Liver (tissue), 9 donors: Measurements from ENCODE around the gene SMIM1. TPM values are rescaled to one million over a fixed set of nuclear protein-coding genes. Genes with fewer than 3 reads are reported as not detected.

Experiments used
- DNase-seq: peaks from one replicate; pipeline ENCODE4 v3.0.0-alpha.2; 2017; ENCODE audit warnings: low spot score
- H3K27ac ChIP-seq, 2 donors: one replicate each; pipeline ENCODE4 v1.7.0; 2013; ENCODE audit warnings: inconsistent platforms in 2 of 2, low read length in 2 of 2, control low read depth in 1 of 2, low read depth in 1 of 2, mild to moderate bottlenecking in 1 of 2
- H3K27me3 ChIP-seq, 4 donors: one replicate each; pipeline versions ENCODE4 v1.6.1 to v1.7.0; 2013; ENCODE audit warnings: low read length in 3 of 4, inconsistent platforms in 1 of 4, mild to moderate bottlenecking in 1 of 4, moderate library complexity in 1 of 4; ENCODE audit not compliant: control insufficient read depth in 4 of 4, insufficient read depth in 4 of 4
- H3K36me3 ChIP-seq, 4 donors: one replicate each; pipeline versions ENCODE4 v1.6.1 to v1.7.0; 2013; ENCODE audit warnings: low read length in 3 of 4, mild to moderate bottlenecking in 3 of 4, low read depth in 1 of 4, moderate library complexity in 1 of 4; ENCODE audit not compliant: control insufficient read depth in 4 of 4, insufficient read depth in 3 of 4
- H3K4me1 ChIP-seq, 4 donors: one replicate each; pipeline versions ENCODE4 v1.6.1 to v1.7.0; 2013; ENCODE audit warnings: low read length in 3 of 4, mild to moderate bottlenecking in 3 of 4, moderate library complexity in 1 of 4; ENCODE audit not compliant: control insufficient read depth in 4 of 4, insufficient read depth in 4 of 4
- H3K4me3 ChIP-seq, 3 donors: one replicate each; pipeline versions ENCODE4 v1.6.1 to v1.7.0; 2013; ENCODE audit warnings: low read length in 3 of 3, control low read depth in 1 of 3, low read depth in 1 of 3, mild to moderate bottlenecking in 1 of 3
- H3K9ac ChIP-seq, 2 donors: one replicate each; pipeline ENCODE4 v1.7.0; 2013; ENCODE audit warnings: low read length in 2 of 2, mild to moderate bottlenecking in 2 of 2, moderate library complexity in 2 of 2, control low read depth in 1 of 2, low read depth in 1 of 2
- H3K9me3 ChIP-seq, 4 donors: one replicate each; pipeline versions ENCODE4 v1.6.1 to v1.7.0; 2013; ENCODE audit warnings: low read length in 3 of 4; ENCODE audit not compliant: control insufficient read depth in 4 of 4
- FOXA2 ChIP-seq: IDR thresholded peaks from 2 replicates; pipeline ENCODE4 v1.6.1; 2016; ENCODE audit warnings: antibody characterized with exemption
- GABPA ChIP-seq, 2 donors: IDR thresholded peaks in 1 of 2; conservative IDR thresholded peaks in 1 of 2; 2 replicates each; pipeline ENCODE4 v1.6.1; 2016; ENCODE audit warnings: antibody characterized with exemption in 2 of 2, mild to moderate bottlenecking in 1 of 2, moderate library complexity in 1 of 2
- HNF4A ChIP-seq, 2 donors: conservative IDR thresholded peaks; 2 replicates each; pipeline ENCODE4 v1.6.1; 2016; ENCODE audit warnings: antibody characterized with exemption in 2 of 2, mild to moderate bottlenecking in 2 of 2
- HNF4G ChIP-seq: IDR thresholded peaks from 2 replicates; pipeline ENCODE4 v1.6.1; 2016; ENCODE audit warnings: antibody characterized with exemption
- JUND ChIP-seq, 2 donors: IDR thresholded peaks; 2 replicates each; pipeline ENCODE4 v1.6.1; 2016; ENCODE audit warnings: antibody characterized with exemption in 2 of 2
- NR2F2 ChIP-seq: IDR thresholded peaks from 2 replicates; pipeline ENCODE4 v1.6.1; 2016; ENCODE audit warnings: antibody characterized with exemption
- RAD21 ChIP-seq, 2 donors: IDR thresholded peaks; 2 replicates each; pipeline ENCODE4 v1.6.1; 2016; ENCODE audit warnings: antibody characterized with exemption in 2 of 2, mild to moderate bottlenecking in 2 of 2
- RXRA ChIP-seq, 2 donors: IDR thresholded peaks; 2 replicates each; pipeline ENCODE4 v1.6.1; 2017 to 2018; ENCODE audit warnings: antibody characterized with exemption in 2 of 2, mild to moderate bottlenecking in 1 of 2
- SP1 ChIP-seq: IDR thresholded peaks from 2 replicates; pipeline ENCODE4 v1.6.1; 2018; ENCODE audit warnings: antibody characterized with exemption, mild to moderate bottlenecking
- TAF1 ChIP-seq: conservative IDR thresholded peaks from 2 replicates; pipeline ENCODE4 v1.6.1; 2016; ENCODE audit warnings: antibody characterized with exemption, mild to moderate bottlenecking
- YY1 ChIP-seq: IDR thresholded peaks from 2 replicates; pipeline ENCODE4 v1.6.1; 2016; ENCODE audit warnings: antibody characterized with exemption, mild to moderate bottlenecking
- WGBS: extraction: QIAGEN DNeasy Blood & Tissue Kit; methylation state at CpG from one replicate; pipeline ENCODE4 v1.1.7; 2013; 5-methylcytosine and 5-hydroxymethylcytosine counted together
- polyA plus RNA-seq, 2 donors: library from polyadenylated mRNA; stranded (reverse) in 1 of 2; unstranded in 1 of 2; fragments of 200-250 nt in 1 of 2; fragments of >200 nt in 1 of 2; fragmentation: Nextera tagmentation in 1 of 2; extraction: Ambion mirVana in 1 of 2; gene quantifications; one replicate each; pipeline versions ENCODE4 v1.2.1 to v1.2.3, GENCODE V29; 2013 to 2015
- total RNA-seq, 2 donors: library from RNA; depleted of rRNA; stranded (reverse); fragments of >200 nt; gene quantifications; one replicate each; pipeline ENCODE4 v1.2.3, GENCODE V29; 2014
- TF ChIP-seq, protein P1 (sequence below): IDR thresholded peaks from 2 replicates; pipeline ENCODE4 v1.6.1; 2016; ENCODE audit warnings: antibody characterized with exemption
- TF ChIP-seq, protein P2 (sequence below): fragments of 150-350 bp; IDR thresholded peaks from 2 replicates; pipeline ENCODE4 v1.5.1; 2017; ENCODE audit warnings: improper control_type of control experiment, low read depth, low read length; ENCODE audit not compliant: missing input control
- TF ChIP-seq, protein P3 (sequence below): IDR thresholded peaks from 2 replicates; pipeline ENCODE4 v1.6.1; 2016; ENCODE audit warnings: antibody characterized with exemption, mild to moderate bottlenecking
- TF ChIP-seq, protein P4 (sequence below): IDR thresholded peaks from 2 replicates; pipeline ENCODE4 v1.6.1; 2016; ENCODE audit warnings: antibody characterized with exemption
- donor health status: healthy.
- donor health status: healthy.
- donor health status: healthy.
- donor health status: healthy.
- donor health status: healthy.

Gene SMIM1
- total and polyA plus RNA-seq, 4 donors, result 1.8 to 82.9 (median 10.3) TPM

DNA sequence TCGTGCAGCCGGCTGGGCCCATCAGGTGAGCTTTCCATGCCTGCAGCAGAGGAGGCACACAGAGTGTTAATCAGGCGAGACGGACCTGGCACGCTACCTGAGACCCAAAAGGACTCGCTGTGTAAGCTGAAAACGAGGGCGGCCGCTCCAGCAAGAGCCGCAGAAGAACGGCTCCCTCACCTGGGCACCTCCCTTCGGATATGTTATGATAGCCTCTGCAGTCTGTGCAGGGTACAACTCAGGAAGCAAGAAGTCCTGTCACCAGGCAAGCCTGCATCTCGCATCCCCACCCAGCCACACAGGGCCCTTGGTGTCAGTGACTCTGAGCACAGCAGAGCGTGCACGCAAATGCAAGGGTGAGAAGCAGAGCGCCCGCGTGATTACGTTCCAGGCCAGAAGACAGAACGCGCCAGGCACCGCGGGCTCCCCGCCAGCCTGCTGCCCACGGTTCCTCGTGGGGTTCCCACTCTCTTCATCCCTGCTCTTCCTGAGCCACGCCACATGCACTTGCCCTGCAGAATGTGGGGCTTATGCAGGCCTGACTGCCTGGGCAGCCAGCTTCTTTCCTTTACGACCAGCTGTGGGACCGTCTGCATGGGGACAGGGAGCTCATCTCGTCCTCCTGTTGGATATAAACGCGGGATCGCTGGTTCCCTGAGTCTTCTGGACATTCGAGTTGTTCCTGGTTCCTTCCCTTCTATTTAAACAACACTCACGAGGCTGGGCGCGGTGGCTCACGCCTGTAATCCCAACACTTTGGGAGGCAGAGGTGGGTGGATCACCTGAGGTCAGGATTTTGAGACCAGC lies 44.0 kb downstream of the SMIM1 start (continued):
- TF ChIP-seq, protein P1, sequence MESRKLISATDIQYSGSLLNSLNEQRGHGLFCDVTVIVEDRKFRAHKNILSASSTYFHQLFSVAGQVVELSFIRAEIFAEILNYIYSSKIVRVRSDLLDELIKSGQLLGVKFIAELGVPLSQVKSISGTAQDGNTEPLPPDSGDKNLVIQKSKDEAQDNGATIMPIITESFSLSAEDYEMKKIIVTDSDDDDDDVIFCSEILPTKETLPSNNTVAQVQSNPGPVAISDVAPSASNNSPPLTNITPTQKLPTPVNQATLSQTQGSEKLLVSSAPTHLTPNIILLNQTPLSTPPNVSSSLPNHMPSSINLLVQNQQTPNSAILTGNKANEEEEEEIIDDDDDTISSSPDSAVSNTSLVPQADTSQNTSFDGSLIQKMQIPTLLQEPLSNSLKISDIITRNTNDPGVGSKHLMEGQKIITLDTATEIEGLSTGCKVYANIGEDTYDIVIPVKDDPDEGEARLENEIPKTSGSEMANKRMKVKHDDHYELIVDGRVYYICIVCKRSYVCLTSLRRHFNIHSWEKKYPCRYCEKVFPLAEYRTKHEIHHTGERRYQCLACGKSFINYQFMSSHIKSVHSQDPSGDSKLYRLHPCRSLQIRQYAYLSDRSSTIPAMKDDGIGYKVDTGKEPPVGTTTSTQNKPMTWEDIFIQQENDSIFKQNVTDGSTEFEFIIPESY, result no peak
- TF ChIP-seq SP1 (no peak), HNF4A (conservative IDR thresholded peaks at IDR 0.05) (no peak)

DNA sequence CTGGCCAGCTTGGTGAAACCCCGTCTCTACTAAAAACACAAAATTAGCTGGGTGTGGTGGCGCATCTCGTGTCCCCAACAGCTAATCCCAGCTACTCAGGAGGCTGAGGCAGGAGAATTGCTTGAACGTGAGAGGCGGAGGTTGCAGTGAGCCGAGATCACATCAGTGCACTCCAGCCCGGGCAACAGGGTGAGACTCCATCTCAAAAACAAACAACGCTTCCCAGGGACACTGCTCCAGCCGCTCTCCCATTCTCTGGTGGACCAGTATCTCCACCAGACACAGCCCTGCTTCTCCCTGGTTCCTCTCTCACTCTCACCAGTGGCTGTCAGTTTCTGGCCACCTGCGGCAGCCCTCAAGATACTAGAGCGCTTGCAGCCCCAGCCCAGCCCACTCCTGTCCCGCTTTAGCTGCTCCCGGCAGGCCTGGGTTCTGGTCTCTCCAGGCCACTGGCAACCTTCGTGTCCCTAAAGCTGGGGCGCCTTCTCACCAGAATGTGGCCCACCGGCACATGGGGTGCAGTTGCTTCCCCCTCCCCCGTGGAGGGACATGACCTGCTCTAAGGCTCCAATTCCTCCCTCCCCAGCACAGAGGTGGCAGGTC lies 44.7 kb downstream of the SMIM1 start:
- no peak for DNase-seq
- H3K27ac ChIP-seq, result no peak overlapping the region
- H3K9ac ChIP-seq, result no peak overlapping the region
- 94% methylated on average over 17 of the region's 17 CpGs for WGBS
- TF ChIP-seq, protein P2, sequence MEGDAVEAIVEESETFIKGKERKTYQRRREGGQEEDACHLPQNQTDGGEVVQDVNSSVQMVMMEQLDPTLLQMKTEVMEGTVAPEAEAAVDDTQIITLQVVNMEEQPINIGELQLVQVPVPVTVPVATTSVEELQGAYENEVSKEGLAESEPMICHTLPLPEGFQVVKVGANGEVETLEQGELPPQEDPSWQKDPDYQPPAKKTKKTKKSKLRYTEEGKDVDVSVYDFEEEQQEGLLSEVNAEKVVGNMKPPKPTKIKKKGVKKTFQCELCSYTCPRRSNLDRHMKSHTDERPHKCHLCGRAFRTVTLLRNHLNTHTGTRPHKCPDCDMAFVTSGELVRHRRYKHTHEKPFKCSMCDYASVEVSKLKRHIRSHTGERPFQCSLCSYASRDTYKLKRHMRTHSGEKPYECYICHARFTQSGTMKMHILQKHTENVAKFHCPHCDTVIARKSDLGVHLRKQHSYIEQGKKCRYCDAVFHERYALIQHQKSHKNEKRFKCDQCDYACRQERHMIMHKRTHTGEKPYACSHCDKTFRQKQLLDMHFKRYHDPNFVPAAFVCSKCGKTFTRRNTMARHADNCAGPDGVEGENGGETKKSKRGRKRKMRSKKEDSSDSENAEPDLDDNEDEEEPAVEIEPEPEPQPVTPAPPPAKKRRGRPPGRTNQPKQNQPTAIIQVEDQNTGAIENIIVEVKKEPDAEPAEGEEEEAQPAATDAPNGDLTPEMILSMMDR, result no peak
- TF ChIP-seq HNF4A (conservative IDR thresholded peaks at IDR 0.05) (no peak), RXRA (IDR thresholded peaks at IDR 0.05) (no peak), TAF1 (no peak), YY1 (no peak), HNF4G (no peak), NR2F2 (no peak), JUND (IDR thresholded peaks at IDR 0.05) (no peak), GABPA (IDR thresholded peaks at IDR 0.05 in 1 of 2, conservative IDR thresholded peaks at IDR 0.05 in 1 of 2) (no peak), FOXA2 (no peak), RAD21 (IDR thresholded peaks at IDR 0.05) (no peak)
- TF ChIP-seq, protein P3, sequence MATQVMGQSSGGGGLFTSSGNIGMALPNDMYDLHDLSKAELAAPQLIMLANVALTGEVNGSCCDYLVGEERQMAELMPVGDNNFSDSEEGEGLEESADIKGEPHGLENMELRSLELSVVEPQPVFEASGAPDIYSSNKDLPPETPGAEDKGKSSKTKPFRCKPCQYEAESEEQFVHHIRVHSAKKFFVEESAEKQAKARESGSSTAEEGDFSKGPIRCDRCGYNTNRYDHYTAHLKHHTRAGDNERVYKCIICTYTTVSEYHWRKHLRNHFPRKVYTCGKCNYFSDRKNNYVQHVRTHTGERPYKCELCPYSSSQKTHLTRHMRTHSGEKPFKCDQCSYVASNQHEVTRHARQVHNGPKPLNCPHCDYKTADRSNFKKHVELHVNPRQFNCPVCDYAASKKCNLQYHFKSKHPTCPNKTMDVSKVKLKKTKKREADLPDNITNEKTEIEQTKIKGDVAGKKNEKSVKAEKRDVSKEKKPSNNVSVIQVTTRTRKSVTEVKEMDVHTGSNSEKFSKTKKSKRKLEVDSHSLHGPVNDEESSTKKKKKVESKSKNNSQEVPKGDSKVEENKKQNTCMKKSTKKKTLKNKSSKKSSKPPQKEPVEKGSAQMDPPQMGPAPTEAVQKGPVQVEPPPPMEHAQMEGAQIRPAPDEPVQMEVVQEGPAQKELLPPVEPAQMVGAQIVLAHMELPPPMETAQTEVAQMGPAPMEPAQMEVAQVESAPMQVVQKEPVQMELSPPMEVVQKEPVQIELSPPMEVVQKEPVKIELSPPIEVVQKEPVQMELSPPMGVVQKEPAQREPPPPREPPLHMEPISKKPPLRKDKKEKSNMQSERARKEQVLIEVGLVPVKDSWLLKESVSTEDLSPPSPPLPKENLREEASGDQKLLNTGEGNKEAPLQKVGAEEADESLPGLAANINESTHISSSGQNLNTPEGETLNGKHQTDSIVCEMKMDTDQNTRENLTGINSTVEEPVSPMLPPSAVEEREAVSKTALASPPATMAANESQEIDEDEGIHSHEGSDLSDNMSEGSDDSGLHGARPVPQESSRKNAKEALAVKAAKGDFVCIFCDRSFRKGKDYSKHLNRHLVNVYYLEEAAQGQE, result no peak
- TF ChIP-seq, protein P4, sequence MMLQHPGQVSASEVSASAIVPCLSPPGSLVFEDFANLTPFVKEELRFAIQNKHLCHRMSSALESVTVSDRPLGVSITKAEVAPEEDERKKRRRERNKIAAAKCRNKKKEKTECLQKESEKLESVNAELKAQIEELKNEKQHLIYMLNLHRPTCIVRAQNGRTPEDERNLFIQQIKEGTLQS, result no peak
- no peaks in the 10 kb centered on the region for H3K27me3 ChIP-seq
- no peak overlapping the region for H3K4me3 ChIP-seq
- H3K36me3 ChIP-seq, result peaks cover 3 to 54% (median 24%) of the 10 kb centered on the region in 4 donors
- no peaks in the 10 kb centered on the region for H3K4me1 ChIP-seq
- no peaks in the 10 kb centered on the region for H3K9me3 ChIP-seq
